HG02610 (cell line): ENCODE measurements around the gene TSR1.

ENCODE experiments used
- ATAC-seq: cut with Tn5 transposase; IDR thresholded peaks from one replicate; pipeline ENCODE4 v1.9.1; 2021; ENCODE audit warnings: mild to moderate bottlenecking, moderate library complexity; ENCODE audit not compliant: unreplicated experiment

The TSR1 gene

GRCh38 chr17:2289878-2290478, 46.3 kb downstream of the TSR1 start:
- no peak for ATAC-seq

- no peak for ATAC-seq
Observed at GRCh38 chr17:2283302-2283701, 53.0 kb downstream of the TSR1 start.

GRCh38 chr17:2282297-2282873, 53.9 kb downstream of the TSR1 start:
- no peak for ATAC-seq

GRCh38 chr17:2279707-2280106, 56.5 kb downstream of the TSR1 start:
- ATAC-seq: no peak

GRCh38 chr17:2277429-2278170, 58.7 kb downstream of the TSR1 start:
- no peak for ATAC-seq

GRCh38 chr17:2275722-2276121, 60.5 kb downstream of the TSR1 start:
- no peak for ATAC-seq

- no peak for ATAC-seq
Observed at GRCh38 chr17:2274414-2274813, 61.8 kb downstream of the TSR1 start.
